ENCODE measurements around the gene ZNF43. TPM values are rescaled to one million over a fixed set of nuclear protein-coding genes. Genes with fewer than 3 reads are reported as not detected.
"Not testable (repeated sequence)": the region's sequence is repeated elsewhere in the genome, so short reads cannot be mapped to it uniquely, and the experiment has no call there.

ZNF43 gene
- total RNA-seq, 1 donor from 2014 or later: 108 TPM

DNA sequence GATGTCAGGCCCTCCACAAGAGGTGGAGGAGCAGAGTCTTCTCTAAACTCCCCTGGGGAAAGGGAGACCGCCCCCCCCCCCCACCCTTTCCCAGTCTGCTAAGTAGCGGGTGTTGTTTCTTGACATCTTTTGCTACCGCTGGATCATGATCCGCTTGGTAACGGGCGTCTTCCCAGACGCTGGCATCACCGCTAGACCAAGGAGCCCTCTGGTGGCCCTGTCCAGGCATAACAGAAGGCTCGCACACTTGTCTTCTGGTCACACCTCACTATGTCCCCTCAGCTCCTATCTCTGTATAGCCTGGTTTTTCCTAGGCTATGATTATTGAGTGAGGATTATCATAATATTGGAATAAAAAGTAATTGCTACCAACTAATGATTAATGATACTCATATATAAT, 44.8 kb upstream of the ZNF43 start:
- not testable (repeated sequence) for DNase-seq (ENCODE audit: low spot score); H3K27me3 ChIP-seq; H3K4me3 Mint-ChIP-seq; H3K4me2 ChIP-seq; H3K4me3 ChIP-seq; H3K27ac ChIP-seq; H3K9me3 ChIP-seq (ENCODE audit: low read depth); H3F3A ChIP-seq (ENCODE audit: low read depth); H3K36me3 Mint-ChIP-seq; H3K9ac ChIP-seq; H3K79me2 ChIP-seq (ENCODE audit: low read depth); H3K27ac Mint-ChIP-seq; H3K4me1 Mint-ChIP-seq; H3K36me3 ChIP-seq; H4K20me1 ChIP-seq (ENCODE audit: low read depth); H3K27me3 Mint-ChIP-seq (ENCODE audit: insufficient read depth, low read depth); H3K4me1 ChIP-seq; H2AFZ ChIP-seq (replicated peaks)
- TF ChIP-seq, protein P1, sequence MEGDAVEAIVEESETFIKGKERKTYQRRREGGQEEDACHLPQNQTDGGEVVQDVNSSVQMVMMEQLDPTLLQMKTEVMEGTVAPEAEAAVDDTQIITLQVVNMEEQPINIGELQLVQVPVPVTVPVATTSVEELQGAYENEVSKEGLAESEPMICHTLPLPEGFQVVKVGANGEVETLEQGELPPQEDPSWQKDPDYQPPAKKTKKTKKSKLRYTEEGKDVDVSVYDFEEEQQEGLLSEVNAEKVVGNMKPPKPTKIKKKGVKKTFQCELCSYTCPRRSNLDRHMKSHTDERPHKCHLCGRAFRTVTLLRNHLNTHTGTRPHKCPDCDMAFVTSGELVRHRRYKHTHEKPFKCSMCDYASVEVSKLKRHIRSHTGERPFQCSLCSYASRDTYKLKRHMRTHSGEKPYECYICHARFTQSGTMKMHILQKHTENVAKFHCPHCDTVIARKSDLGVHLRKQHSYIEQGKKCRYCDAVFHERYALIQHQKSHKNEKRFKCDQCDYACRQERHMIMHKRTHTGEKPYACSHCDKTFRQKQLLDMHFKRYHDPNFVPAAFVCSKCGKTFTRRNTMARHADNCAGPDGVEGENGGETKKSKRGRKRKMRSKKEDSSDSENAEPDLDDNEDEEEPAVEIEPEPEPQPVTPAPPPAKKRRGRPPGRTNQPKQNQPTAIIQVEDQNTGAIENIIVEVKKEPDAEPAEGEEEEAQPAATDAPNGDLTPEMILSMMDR (IDR thresholded peaks at IDR 0.05): peak; percentile 12
- H3K9me3 Mint-ChIP-seq: peaks cover 70% of the 10 kb centered on the region

GRCh38 chr19:21878646-21879045, 42.7 kb upstream of the ZNF43 start:
- Histone ChIP-seq H3K4me1 (no peaks in the 10 kb centered on the region), H2AFZ (replicated peaks) (no peak overlapping the region), H3F3A (ENCODE audit: low read depth) (no peaks in the 10 kb centered on the region), H3K79me2 (ENCODE audit: low read depth) (no peaks in the 10 kb centered on the region), H3K4me3 (no peak overlapping the region), H3K27ac (no peak overlapping the region), H3K9me3 (ENCODE audit: low read depth) (peaks cover 6% of the 10 kb centered on the region), H3K36me3 (no peaks in the 10 kb centered on the region), H3K4me2 (no peak overlapping the region), H3K9ac (no peak overlapping the region), H3K27me3 (no peaks in the 10 kb centered on the region), H4K20me1 (ENCODE audit: low read depth) (no peaks in the 10 kb centered on the region)
- Mint-ChIP-seq H3K4me1 (no peaks in the 10 kb centered on the region), H3K27me3 (ENCODE audit: insufficient read depth, low read depth) (no peaks in the 10 kb centered on the region), H3K27ac (no peak overlapping the region), H3K36me3 (no peaks in the 10 kb centered on the region), H3K4me3 (no peak overlapping the region), H3K9me3 (peaks cover 57% of the 10 kb centered on the region)
- TF ChIP-seq, protein P1 (IDR thresholded peaks at IDR 0.05): no peak
- TF ChIP-seq EZH2phosphoT487 (IDR thresholded peaks at IDR 0.05) (no peak), EZH2 (IDR thresholded peaks at IDR 0.05) (no peak)
- DNase-seq (ENCODE audit: low spot score): no peak

DNA sequence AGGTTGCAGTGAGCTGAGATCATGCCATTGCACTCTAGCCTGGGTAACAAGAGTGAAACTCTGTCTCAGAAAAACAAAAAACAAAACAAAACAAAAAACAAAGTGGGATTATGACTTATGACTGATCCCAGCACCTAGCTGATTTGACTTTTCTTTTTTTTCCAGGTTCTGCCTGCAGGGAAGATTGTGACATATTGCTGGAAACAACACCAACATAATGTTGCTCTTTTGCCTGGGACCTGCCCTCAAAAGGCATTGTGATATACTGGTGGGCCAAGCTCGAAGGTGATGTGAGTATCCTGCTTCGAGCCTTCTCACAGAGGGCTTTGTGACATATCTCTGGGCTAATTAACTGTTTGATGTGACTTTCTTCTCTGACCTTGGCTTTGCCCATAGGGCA, 42.0 kb upstream of the ZNF43 start:
- H3K36me3 ChIP-seq: no peaks in the 10 kb centered on the region
- no peak overlapping the region for H2AFZ ChIP-seq (replicated peaks)
- no peaks in the 10 kb centered on the region for H3K4me1 ChIP-seq
- no peak overlapping the region for H3K27ac ChIP-seq
- H3K27me3 Mint-ChIP-seq (ENCODE audit: insufficient read depth, low read depth): no peaks in the 10 kb centered on the region
- H3K4me3 Mint-ChIP-seq: no peak overlapping the region
- H3K79me2 ChIP-seq (ENCODE audit: low read depth): no peaks in the 10 kb centered on the region
- H4K20me1 ChIP-seq (ENCODE audit: low read depth): no peaks in the 10 kb centered on the region
- no peaks in the 10 kb centered on the region for H3K36me3 Mint-ChIP-seq
- H3K4me2 ChIP-seq: no peak overlapping the region
- peaks cover 6% of the 10 kb centered on the region for H3K9me3 ChIP-seq (ENCODE audit: low read depth)
- H3F3A ChIP-seq (ENCODE audit: low read depth): no peaks in the 10 kb centered on the region
- TF ChIP-seq EZH2 (IDR thresholded peaks at IDR 0.05) (no peak), EZH2phosphoT487 (IDR thresholded peaks at IDR 0.05) (no peak)
- TF ChIP-seq, protein P1 (IDR thresholded peaks at IDR 0.05): no peak
- H3K27ac Mint-ChIP-seq: no peak overlapping the region
- no peak for DNase-seq (ENCODE audit: low spot score)
- H3K27me3 ChIP-seq: no peaks in the 10 kb centered on the region
- H3K9me3 Mint-ChIP-seq: peaks cover 51% of the 10 kb centered on the region
- no peak overlapping the region for H3K9ac ChIP-seq
- H3K4me3 ChIP-seq: no peak overlapping the region
- no peaks in the 10 kb centered on the region for H3K4me1 Mint-ChIP-seq

GRCh38 chr19:21876608-21877007, 40.6 kb upstream of the ZNF43 start:
- not testable (repeated sequence) for H3K79me2 ChIP-seq (ENCODE audit: low read depth); H3K27ac ChIP-seq; H3K27ac Mint-ChIP-seq; H3K4me3 ChIP-seq; H3F3A ChIP-seq (ENCODE audit: low read depth); H3K27me3 ChIP-seq; H3K4me1 ChIP-seq; H3K4me3 Mint-ChIP-seq; H2AFZ ChIP-seq (replicated peaks); H3K36me3 ChIP-seq; H3K9me3 ChIP-seq (ENCODE audit: low read depth); H3K9ac ChIP-seq; H4K20me1 ChIP-seq (ENCODE audit: low read depth); H3K36me3 Mint-ChIP-seq; H3K27me3 Mint-ChIP-seq (ENCODE audit: insufficient read depth, low read depth); H3K4me1 Mint-ChIP-seq; H3K4me2 ChIP-seq; DNase-seq (ENCODE audit: low spot score)
- peaks cover 50% of the 10 kb centered on the region for H3K9me3 Mint-ChIP-seq

Data from neural progenitor cell (in vitro differentiated cells).